ENCODE data around the gene ZNF546.
"Not testable (repeated sequence)": the region's sequence is repeated elsewhere in the genome, so short reads cannot be mapped to it uniquely, and the experiment has no call there.

ZNF546 gene

GRCh38 chr19:39996811-39997637 is at the start of gene ZNF546:
Gene ZNF546 (plus strand): TSS chr19:39997060. CDS start chr19:39998327, 1,267 bp downstream.
- DNase-seq (ENCODE audit: low spot score) = peak; percentile 88
- FAIRE-seq = peak; percentile 42

GRCh38 chr19:39949026-39949747 is 47.7 kb upstream of the ZNF546 start:
- FAIRE-seq (no peak), DNase-seq (ENCODE audit: low spot score) (no peak)

- DNase-seq (ENCODE audit: low spot score) = no peak
- FAIRE-seq = no peak
Observed at GRCh38 chr19:39951065-39951650, 45.7 kb upstream of the ZNF546 start.

- DNase-seq (ENCODE audit: low spot score) = peak; percentile 16
- FAIRE-seq = no peak
Observed at GRCh38 chr19:39951686-39952085, 45.2 kb upstream of the ZNF546 start.

GRCh38 chr19:39953915-39954314 is 42.9 kb upstream of the ZNF546 start:
- no peak for DNase-seq (ENCODE audit: low spot score)
- FAIRE-seq = no peak

GRCh38 chr19:39957886-39958285 is 39.0 kb upstream of the ZNF546 start:
- not testable (repeated sequence) for FAIRE-seq; DNase-seq (ENCODE audit: low spot score)

GRCh38 chr19:39958942-39959341 is 37.9 kb upstream of the ZNF546 start:
- not testable (repeated sequence) for DNase-seq (ENCODE audit: low spot score); FAIRE-seq

- not testable (repeated sequence) for FAIRE-seq; DNase-seq (ENCODE audit: low spot score)
Observed at GRCh38 chr19:39959407-39959806, 37.5 kb upstream of the ZNF546 start.

GRCh38 chr19:39963898-39964297 is 33.0 kb upstream of the ZNF546 start:
- DNase-seq (ENCODE audit: low spot score) (no peak), FAIRE-seq (no peak)

- no peak for FAIRE-seq
- no peak for DNase-seq (ENCODE audit: low spot score)
Observed at GRCh38 chr19:39966617-39967016, 30.2 kb upstream of the ZNF546 start.

GRCh38 chr19:39967561-39967960 is 29.3 kb upstream of the ZNF546 start:
- FAIRE-seq = no peak

GRCh38 chr19:39968789-39969188 is 28.1 kb upstream of the ZNF546 start:
- FAIRE-seq (no peak), DNase-seq (ENCODE audit: low spot score) (no peak)

More at GRCh38 chr19:39967561-39967960, 29.3 kb upstream of the ZNF546 start:
- no peak for DNase-seq (ENCODE audit: low spot score)

- FAIRE-seq (no peak), DNase-seq (ENCODE audit: low spot score) (no peak)
Observed at GRCh38 chr19:39969266-39969665, 27.6 kb upstream of the ZNF546 start.

GRCh38 chr19:39969681-39970424 is 27.0 kb upstream of the ZNF546 start:
- DNase-seq (ENCODE audit: low spot score) (no peak), FAIRE-seq (no peak)

GRCh38 chr19:39970425-39970674 is 26.5 kb upstream of the ZNF546 start:
- DNase-seq (ENCODE audit: low spot score) (no peak), FAIRE-seq (no peak)

- FAIRE-seq (peak; percentile 85), DNase-seq (ENCODE audit: low spot score) (peak; percentile 96)
Observed at GRCh38 chr19:39970675-39971379, 26.0 kb upstream of the ZNF546 start, which contains the start of gene PSMC4. Gene PSMC4 (plus strand): TSS chr19:39971165. CDS start chr19:39971203, 38 bp downstream.

GRCh38 chr19:39971380-39972035 is 25.4 kb upstream of the ZNF546 start:
- FAIRE-seq = no peak
- no peak for DNase-seq (ENCODE audit: low spot score)

- FAIRE-seq = no peak
- DNase-seq (ENCODE audit: low spot score) = no peak
Observed at GRCh38 chr19:39974377-39975155, 22.3 kb upstream of the ZNF546 start.

- FAIRE-seq (no peak), DNase-seq (ENCODE audit: low spot score) (no peak)
Observed at GRCh38 chr19:39982883-39983282, 14.0 kb upstream of the ZNF546 start.
